Nephron progenitor cell (in vitro differentiated cells): Measurements from ENCODE around the gene GBF1.

ENCODE experiments used
- DNase-seq: peaks from one replicate; pipeline ENCODE4 v3.0.0; 2021
- H3K27ac Mint-ChIP-seq: 2 replicates; pipeline ENCODE4 v1.8.0; 2021; ENCODE audit warnings: mild to moderate bottlenecking, moderate library complexity, mixed read lengths
- H3K27me3 Mint-ChIP-seq: 2 replicates; pipeline ENCODE4 v1.8.0; 2021; ENCODE audit warnings: mild to moderate bottlenecking, low read depth, mixed read lengths; ENCODE audit not compliant: poor library complexity
- H3K36me3 Mint-ChIP-seq: 2 replicates; pipeline ENCODE4 v1.8.0; 2021; ENCODE audit warnings: low read depth, mixed read lengths
- H3K4me1 Mint-ChIP-seq: 2 replicates; pipeline ENCODE4 v1.8.0; 2021; ENCODE audit warnings: mixed read lengths
- H3K4me3 Mint-ChIP-seq: 2 replicates; pipeline ENCODE4 v1.8.0; 2021; ENCODE audit warnings: mild to moderate bottlenecking, moderate library complexity, mixed read lengths
- H3K9me3 Mint-ChIP-seq: 2 replicates; pipeline ENCODE4 v1.8.0; 2021; ENCODE audit warnings: mild to moderate bottlenecking, moderate library complexity, mixed read lengths
- CTCF ChIP-seq: fragments of 200-600 bp; sonication (generic); IDR thresholded peaks from 2 replicates; pipeline ENCODE4 v1.5.0; 2021; ENCODE audit warnings: antibody characterized with exemption

The GBF1 gene

GRCh38 chr10:102332772-102333171 is 87.4 kb downstream of the GBF1 start:
- no peak for DNase-seq
- Mint-ChIP-seq H3K36me3 (peaks cover 17% of the 10 kb centered on the region), H3K4me1 (peaks cover 30% of the 10 kb centered on the region), H3K4me3 (no peak overlapping the region), H3K27me3 (peaks cover 4% of the 10 kb centered on the region), H3K9me3 (no peaks in the 10 kb centered on the region), H3K27ac (peak overlapping the region; percentile 56)
- no peak for TF ChIP-seq CTCF

DNA sequence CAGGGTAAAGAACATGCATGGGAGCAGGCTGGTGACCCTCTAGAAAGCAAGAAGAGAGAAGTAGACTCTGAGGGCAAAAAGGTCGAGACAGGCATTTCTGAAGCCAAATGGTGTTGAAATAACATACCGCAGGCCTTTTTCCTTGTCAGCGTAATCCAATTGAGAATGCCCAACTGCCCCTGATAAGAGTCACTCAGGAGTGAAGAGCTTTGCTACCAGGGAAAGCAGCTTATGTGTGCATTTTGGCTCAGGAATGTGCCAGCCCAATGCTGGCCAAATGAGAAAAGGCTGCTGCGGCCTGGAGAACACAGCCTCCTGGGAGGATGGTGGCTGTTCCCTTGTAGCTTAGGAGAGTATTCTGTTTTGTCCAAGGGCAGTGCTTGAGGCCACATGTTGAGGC is 88.8 kb downstream of the GBF1 start:
- peak overlapping the region; percentile 78 for H3K27ac Mint-ChIP-seq
- peaks cover 16% of the 10 kb centered on the region for H3K36me3 Mint-ChIP-seq
- peaks cover 26% of the 10 kb centered on the region for H3K4me1 Mint-ChIP-seq
- no peak for DNase-seq
- peaks cover 4% of the 10 kb centered on the region for H3K27me3 Mint-ChIP-seq
- no peaks in the 10 kb centered on the region for H3K9me3 Mint-ChIP-seq
- H3K4me3 Mint-ChIP-seq = no peak overlapping the region
- no peak for TF ChIP-seq CTCF

DNA sequence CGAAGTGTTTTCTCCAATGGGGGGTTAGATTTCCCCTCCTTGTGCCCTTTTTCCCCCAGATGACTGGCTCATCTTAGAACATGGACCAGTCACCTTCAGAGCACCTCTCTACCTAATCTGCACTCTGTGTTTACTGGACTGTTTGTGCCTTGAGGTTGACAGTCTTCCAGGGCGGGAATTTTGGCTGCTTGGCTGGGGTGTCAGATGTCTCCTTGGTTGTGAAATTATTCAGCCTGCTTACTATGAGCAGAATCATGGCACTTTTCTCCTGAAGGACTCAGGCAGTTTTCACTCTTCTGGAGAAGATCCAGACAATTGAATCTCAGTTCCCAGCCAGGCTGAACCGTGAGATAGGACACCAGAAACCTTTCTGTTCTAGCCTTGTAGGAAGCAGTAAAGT is 89.9 kb downstream of the GBF1 start:
- peaks cover 4% of the 10 kb centered on the region for H3K27me3 Mint-ChIP-seq
- H3K4me3 Mint-ChIP-seq = no peak overlapping the region
- no peak for TF ChIP-seq CTCF
- no peak for DNase-seq
- H3K4me1 Mint-ChIP-seq = peaks cover 25% of the 10 kb centered on the region
- H3K9me3 Mint-ChIP-seq = no peaks in the 10 kb centered on the region
- H3K27ac Mint-ChIP-seq = no peak overlapping the region
- H3K36me3 Mint-ChIP-seq = peaks cover 13% of the 10 kb centered on the region

GRCh38 chr10:102341038-102341688 is 95.8 kb downstream of the GBF1 start:
- peaks cover 9% of the 10 kb centered on the region for H3K4me1 Mint-ChIP-seq
- H3K9me3 Mint-ChIP-seq = no peaks in the 10 kb centered on the region
- H3K36me3 Mint-ChIP-seq = peaks cover 18% of the 10 kb centered on the region
- no peak for DNase-seq
- no peak overlapping the region for H3K27ac Mint-ChIP-seq
- H3K4me3 Mint-ChIP-seq = no peak overlapping the region
- H3K27me3 Mint-ChIP-seq = peaks cover 3% of the 10 kb centered on the region
- TF ChIP-seq CTCF = no peak

- Mint-ChIP-seq H3K4me1 (peaks cover 9% of the 10 kb centered on the region), H3K27me3 (peaks cover 7% of the 10 kb centered on the region), H3K4me3 (no peak overlapping the region), H3K36me3 (peaks cover 18% of the 10 kb centered on the region), H3K9me3 (no peaks in the 10 kb centered on the region), H3K27ac (no peak overlapping the region)
- no peak for DNase-seq
- TF ChIP-seq CTCF = no peak
Measured at GRCh38 chr10:102342458-102342857, 97.1 kb downstream of the GBF1 start.

DNA sequence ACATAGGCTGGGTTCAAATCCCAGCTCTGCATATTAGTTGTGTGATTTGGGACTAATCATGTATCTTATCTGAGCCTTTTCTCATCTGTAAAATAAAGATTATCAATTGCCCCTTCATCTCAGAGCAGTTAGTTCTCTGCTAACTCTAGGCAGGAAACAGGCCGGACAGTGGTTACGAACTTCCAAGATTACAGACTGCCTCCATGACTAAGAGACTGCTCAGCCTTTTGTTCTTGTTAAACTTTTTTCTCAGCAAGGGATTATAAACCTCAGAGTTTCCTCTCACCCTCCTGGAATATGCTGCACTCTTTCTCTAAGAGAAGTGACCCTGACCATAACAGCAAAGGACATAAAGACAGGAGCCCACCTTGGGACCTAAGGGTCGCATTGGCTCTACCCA is 97.6 kb downstream of the GBF1 start:
- H3K4me1 Mint-ChIP-seq = peaks cover 9% of the 10 kb centered on the region
- H3K36me3 Mint-ChIP-seq = peaks cover 18% of the 10 kb centered on the region
- H3K4me3 Mint-ChIP-seq = no peak overlapping the region
- TF ChIP-seq CTCF = no peak
- no peaks in the 10 kb centered on the region for H3K9me3 Mint-ChIP-seq
- peaks cover 7% of the 10 kb centered on the region for H3K27me3 Mint-ChIP-seq
- no peak overlapping the region for H3K27ac Mint-ChIP-seq
- DNase-seq = no peak
